GM18873 (cell line): ENCODE results near the gene WDR83.
"Not testable (repeated sequence)": the region's sequence is repeated elsewhere in the genome, so short reads cannot be mapped to it uniquely, and the experiment has no call there.

Experiments used
- ATAC-seq: cut with Tn5 transposase; IDR thresholded peaks from one replicate; pipeline ENCODE4 v1.9.1; 2021; ENCODE audit warnings: mild to moderate bottlenecking, moderate library complexity, moderate number of reproducible peaks; ENCODE audit not compliant: unreplicated experiment, low FRiP score

WDR83 gene

DNA sequence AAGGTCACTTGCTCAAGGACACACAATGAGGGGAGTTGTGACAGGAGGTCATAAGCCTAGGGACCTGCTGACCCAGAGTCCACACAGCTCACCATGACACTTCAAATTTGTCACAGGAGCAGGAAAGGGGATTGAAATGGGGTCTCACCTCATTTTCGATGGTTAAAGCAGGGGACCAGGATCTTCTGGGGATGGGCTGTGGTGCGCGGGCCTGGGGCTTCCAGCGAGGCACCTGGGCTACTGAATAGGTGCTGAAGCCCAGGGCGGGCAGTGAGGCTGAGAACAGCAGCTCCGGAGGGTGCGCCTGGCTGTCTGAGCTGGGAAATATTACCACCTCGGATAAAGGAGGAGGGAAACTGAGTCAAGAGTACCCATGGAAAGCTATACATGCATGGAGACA is 11.1 kb upstream of the WDR83 start:
- ATAC-seq, result no peak

DNA sequence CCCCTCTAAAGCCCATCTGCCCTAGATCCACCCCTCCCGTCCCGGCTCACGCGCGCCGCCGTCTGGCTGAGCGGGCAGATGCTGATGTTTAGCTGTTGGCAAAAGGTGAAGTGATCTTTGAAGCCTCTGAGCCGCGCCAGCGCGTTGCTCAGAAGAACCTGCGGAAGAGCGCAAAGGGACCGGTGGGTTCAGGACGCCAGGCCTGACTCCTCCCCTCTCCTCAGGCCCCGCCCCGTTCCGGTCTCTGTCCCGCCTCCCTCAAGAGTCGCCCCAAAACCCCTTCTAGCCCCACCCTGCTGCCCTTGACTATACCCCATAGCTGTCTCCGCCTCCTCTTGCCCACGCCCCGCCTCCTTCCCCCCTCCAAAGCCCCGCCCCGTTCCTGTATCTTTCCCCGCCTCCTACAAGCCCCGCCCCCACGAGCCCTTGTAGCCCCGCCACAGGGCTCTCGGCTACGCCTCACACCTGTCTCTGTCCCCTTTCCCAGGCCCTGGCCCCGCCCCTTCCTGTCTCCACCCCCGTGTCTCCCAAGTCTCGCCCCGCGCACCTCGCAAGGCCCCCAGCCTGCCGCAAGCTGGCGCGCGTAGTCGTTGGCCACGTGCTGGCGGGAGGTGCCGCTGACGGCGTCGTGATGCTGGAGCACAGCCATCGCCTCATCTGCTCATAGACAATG is 9.6 kb upstream of the WDR83 start:
- no peak for ATAC-seq

DNA sequence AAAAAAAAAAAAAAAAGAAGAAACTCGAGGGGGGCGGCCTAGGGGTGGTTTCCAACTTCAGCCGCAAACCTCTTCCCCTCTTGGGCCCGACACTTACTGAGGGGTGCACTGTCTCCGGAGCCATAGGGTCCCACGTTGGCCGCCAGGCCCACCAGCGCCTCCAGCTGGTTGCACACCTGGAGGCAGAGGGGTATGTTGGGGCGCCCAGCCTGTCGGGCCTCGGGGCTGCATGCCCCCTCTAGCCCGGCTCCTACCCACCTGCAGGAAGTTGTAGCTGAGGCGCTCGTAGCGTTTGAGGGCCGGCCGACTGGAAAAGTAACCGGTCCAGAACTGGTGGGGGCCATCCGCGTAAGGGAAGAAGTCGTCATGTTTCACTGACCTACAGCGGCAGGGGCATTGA is 8.6 kb upstream of the WDR83 start:
- ATAC-seq, result no peak

DNA sequence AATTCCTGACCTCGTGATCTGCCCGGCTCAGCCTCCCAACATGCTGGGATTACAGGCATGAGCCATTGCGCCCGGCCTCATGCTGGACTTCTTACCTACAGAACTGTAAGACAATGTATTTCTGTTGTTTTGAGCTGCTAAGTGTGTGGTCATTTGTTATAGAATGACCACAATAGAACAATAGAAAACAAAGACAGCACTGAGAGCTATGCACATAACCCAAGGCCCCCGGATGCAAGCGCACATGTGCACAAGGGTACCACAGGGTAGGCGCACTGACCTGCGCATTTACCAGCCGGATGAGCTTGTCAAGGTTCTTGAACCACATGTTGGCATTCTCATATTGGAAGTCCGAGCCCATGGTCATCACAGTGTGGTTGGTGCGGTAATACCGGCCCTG is 5.6 kb upstream of the WDR83 start:
- no peak for ATAC-seq

DNA sequence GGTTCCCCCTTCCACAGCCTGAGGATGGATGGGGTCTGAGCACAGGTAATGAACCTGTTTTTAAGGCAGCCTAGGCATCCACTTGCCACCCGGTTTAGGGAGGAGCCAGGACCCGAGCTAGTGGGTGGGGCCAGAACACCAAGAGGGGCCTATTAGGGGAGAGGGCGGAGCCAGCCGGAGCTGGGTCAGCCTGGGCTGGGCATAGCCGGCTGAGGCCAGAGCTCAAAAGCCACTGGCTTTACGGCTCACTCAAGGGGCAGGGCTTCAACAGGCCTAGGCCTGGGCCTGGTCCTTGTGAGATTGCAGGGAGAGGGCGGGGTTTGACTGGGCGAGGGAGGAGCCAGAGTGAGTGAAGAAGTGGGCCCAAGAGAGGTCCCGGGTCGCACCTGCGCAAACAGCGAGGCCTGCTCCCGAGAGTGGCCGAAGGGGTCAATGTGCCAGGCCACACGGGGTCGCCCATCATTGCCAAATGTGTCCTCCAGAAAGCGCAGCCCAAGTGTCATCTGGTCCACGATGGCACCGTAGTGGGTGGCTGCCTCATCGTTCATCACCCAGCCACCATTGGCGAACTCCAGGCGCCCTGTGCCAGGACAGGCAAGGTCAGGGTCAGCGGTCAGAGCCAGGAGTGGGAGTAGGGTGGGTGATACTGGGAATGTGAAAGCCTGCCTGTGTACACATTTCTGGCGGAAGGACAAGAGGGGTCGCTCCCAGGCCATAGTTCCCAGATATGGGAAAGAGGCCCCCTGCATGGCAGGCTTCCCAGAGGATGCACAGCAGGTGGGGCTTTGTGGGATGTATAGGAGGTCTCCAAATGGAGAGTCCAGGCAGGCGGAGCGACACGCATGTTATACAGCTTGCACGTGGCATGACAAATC is 2.0 kb upstream of the WDR83 start:
- no peak for ATAC-seq

DNA sequence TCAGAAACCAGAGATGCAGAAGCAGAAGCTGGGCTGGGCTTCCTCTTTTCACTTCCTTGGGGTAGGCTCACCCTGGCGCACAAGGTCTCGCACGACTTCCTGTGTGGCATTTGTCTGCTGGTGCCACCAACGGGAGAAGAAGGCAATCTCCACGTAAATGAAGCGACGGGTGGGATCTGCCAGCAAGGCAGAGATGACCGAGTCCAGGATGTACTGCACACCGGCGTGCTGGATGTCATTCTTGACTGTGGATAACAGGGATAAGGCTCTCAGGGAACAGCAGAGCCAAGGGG is 1.4 kb upstream of the WDR83 start:
- no peak for ATAC-seq

DNA sequence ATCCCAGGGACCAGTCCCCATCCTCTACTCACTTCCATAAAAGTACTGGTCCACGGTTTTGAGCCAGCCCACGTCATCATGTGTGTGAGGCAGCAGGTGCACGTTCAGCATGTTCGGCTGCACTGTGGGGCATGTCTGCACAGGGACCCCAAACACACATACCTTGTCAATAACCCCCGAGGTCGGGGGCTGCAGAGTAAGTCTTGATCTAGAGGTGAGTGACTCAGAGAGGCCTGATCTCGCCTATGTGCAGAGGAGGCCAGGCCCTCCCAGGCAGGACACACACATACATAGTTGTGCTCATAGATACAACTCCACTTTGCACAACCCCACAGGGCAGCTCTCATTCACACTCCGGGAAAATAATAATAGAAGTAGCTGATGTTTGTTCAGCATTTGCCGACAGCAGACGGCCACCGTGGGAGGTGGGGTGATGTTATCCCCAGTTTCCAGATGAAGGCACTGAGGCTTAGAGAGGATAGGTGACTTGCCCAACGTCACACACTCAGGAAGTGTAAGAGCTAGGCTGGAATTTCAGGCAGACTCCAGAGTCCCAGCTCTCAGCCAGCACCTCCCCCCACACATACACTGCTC is 839 bp upstream of the WDR83 start:
- ATAC-seq, result no peak

DNA sequence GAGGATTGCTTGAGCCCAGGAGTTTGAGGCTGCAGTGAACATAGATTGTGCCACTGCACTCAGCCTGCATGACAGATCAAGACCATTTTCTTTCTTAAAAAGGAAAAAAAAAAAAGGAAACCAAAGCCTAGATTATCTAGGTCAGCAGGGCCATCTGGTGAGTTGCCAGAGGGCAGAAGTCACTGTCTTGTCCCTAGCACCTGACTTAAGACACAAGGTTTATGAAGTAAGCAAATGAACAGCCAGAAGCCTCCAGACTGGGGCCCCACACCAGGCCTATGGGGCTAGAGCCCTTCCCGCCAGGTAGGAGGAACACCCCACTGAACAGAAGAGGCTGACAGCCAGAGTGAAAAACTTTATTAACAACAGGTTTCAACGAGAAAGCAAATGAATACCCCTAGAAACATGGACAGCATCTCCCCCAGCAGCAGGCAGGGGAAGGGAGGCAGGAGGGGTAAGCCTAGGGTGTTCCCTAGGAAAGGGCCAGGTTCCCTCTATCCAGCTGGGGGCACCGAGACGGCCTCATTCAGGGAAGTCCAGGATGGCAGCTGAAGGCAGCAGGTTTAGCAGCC is 1.2 kb downstream of the WDR83 start:
- ATAC-seq, result no peak

DNA sequence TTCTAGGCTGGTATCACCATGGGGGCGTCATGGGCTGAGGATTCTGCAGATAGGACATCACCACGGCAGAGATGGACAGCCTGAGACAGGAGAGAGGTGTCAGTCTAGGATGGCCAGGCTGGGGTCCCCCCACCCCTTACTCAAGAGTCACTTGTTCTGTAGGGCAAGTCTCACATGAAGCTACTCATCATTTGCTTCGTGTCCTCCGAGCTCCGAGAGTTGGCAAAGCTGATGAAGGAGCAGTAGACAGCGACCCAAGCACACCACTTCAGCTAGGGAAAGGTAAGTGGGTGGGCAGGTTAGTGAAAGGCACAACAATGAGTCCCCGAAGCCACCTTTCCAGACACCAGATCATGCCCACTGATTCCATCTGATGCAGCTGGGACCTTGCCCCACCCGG is 1.7 kb downstream of the WDR83 start:
- no peak for ATAC-seq

DNA sequence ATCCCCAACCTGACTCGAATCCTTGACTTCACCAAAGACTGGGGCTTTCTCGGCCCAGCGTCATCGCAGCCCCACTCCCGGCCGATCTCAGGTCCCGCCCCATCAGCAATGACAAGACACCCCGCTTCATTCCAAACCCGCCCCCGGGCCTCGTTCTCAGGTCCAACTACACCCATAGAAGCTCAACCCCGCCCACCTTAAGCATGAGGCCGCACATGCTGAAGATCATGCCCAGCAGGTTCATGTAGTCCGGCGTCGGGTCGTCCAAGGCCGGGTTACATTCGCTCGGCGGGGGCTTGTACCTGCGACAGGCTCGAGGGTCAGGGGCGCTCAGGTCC is 2.3 kb downstream of the WDR83 start:
- no peak for ATAC-seq

DNA sequence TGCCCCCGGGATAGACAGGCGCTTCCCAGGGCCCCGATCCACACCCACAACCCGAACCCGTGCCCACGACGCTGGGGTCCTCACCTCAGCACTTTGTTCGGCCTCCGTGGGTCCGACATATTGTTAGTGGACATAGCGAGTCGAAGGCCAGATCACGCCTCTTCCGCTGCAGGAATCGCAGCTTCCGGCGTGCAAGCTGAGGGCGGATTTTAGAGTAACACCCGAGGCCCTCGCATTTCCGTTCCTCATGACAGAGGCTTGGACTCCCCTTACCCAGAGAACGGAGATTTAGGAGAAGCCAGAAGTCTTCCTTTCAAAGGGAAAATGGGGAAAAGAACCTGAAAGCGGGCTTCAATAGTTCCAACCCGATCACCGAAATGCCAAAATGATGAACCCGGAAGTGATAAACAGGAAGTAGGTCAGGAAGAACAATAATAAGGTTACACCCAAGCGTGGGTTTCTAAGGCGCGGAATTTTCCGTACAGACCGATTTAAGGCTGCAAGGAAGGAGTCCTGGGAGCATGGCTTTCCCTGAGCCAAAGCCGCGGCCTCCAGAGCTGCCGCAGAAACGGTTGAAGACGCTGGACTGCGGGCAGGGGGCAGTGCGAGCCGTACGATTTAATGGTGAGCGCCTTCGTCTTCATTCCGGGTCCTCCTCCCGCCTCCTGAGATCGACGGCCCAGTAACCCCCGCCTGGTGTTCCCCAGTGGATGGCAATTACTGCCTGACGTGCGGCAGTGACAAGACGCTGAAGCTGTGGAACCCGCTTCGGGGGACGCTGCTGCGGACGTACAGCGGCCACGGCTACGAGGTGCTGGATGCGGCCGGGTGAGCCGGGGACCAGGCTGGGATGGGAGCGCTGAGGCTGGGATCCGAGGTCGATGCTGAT is 2.9 kb downstream of the WDR83 start:
- no peak for ATAC-seq

DNA sequence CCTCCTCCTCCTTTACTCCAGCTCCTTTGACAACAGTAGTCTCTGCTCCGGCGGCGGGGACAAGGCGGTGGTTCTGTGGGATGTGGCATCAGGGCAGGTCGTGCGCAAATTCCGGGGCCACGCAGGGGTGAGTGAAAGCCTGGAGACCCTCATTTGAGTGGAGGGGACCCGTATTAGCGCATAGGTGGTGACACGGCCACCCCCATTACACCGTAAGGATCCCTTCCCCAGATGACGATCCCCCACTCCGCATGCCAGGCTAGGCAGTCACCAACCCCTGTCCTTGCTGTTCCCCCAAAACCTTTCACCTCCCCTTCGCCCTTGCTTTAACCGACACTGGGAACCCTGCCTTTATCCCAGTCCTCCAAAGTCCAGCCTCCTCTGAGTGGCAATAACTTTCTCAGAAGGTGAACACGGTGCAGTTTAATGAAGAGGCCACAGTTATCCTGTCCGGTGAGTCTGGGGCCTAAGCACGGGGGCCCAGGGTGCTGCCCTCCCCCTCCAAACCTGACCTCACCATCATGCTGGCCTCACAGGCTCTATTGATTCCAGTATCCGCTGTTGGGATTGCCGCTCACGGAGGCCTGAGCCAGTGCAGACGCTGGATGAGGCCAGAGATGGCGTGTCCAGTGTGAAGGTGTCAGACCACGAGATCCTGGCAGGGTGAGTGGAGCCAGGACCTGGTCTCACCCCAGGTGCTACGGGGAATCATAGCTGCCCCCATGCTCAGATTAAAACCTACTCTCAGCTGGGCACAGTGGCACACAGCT is 3.7 kb downstream of the WDR83 start:
- ATAC-seq, result no peak

DNA sequence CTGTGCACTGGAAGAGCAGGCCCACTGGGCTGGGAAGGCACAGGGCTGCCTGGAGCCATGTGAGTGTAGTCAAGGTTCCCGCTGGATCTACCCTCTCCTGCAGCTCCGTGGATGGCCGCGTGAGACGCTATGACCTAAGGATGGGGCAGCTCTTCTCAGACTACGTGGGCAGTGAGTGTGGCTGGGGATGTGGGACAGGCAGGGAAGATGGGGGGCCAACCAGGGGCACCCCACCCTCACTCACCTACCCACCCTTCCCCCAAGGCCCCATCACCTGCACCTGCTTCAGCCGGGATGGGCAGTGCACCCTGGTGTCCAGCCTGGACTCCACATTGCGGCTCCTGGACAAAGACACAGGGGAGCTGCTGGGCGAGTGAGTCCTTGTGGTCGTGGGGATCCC is 6.1 kb downstream of the WDR83 start:
- no peak for ATAC-seq

DNA sequence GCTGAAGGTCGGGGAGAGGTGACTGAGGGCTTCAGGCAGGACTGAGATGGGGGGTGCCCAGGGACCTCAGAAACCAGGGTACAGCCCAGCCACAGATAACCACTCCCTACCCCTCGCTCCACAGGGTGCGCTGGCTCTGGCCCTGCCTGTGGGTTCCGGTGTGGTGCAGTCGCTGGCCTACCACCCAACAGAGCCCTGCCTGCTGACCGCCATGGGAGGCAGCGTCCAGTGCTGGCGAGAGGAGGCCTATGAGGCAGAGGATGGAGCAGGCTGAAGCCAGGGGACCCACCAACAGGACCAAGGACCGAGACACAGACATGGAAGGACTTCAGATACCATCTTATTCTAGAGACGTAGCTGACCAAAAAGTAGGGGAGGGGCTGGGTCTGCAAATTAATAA is 8.8 kb downstream of the WDR83 start:
- ATAC-seq, result no peak

DNA sequence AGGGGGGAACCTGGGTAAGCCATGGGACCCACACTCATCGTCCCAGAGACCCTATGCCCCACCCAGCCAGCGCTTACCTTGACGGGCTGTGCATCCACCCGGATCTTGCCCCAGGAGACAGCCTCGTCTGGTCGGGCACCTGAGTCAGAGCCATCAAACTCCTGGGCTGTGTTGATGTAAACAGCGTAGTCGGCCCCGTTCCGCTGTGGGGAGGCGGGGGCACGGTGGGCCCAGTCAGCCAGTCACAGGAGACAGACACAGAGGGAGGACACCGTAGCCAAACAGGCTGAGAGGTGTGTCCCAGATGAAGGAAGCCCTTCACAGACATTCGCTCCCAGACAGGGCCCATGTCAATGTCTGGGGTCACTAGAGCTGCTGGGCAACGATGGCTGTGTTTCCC is 9.3 kb downstream of the WDR83 start:
- no peak for ATAC-seq

DNA sequence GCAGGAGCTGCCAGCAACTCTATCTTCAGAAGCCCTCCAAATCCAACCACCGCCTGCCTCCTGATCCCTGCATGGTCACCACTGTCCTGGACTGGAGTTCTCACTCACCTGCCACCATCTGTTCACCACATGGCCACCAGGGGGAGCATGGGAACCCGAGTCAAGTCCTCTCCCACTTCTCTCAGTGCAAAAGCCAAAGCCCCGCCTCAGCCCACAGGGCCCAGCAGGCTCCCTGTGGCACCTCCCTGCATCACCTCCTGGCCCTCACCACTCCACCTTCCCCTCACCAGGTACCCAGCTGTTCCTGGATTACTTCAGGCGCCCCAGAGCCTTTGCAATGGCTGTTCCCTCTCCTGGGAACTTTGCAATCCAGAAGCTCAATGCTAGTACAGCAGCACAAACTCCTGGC is 9.8 kb downstream of the WDR83 start:
- ATAC-seq, result no peak

DNA sequence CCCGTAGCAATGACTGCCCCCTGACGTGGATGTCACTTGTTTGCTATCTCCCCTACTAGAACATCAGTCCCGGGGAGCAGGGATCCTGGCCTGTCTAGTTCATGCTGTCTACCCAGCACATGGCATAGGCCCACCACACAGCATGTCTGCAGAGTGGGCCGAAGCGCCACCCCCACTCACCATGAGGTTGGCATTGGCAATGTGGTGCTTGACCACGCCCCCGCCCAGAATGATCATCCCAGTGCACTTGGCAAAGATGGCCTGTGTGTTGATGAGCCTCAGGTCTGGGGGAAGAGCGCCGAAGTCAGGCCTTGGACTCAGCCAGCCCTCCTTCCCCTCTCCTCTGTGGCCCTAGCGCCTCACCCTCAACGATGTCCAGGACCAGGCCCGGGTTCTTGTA is 10.3 kb downstream of the WDR83 start:
- ATAC-seq, result no peak

DNA sequence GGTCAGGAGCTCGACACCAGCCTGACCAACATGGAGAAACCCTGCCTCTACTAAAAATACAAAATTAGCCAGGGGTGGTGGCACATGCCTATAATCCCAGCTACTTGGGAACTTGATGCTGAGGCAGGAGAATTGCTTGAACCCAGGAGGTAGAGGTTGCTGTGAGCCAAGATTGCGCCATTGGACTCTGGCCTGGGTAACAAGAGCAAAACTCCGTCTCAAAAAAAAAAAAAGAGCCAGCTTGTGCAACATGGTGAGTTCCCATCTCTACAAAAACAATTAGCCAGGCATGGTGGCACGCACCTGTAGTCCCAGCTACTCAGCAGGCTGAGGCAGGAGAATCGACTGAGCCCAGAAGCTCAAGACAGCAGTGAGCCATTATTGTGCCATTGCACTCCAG is 11.4 kb downstream of the WDR83 start:
- ATAC-seq, result not testable (repeated sequence)

DNA sequence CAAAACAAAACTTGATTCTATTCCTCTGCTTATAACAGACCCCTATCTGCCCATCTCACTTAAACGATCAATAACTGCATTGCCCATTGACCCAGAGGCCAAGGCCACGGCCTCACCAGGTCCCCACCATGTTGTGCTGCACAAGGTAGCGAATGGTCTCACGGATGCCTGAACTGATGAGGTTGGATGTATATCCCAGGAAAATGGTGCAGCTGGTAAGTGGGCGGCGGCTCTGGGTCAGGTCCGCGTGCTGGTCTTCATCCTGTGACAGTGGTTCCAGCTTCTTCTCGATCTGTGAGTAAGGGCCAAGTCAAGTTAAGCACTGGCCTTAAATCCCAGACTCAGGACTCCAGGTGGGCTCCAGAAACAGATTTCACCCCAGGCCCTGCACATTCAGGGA is 13.4 kb downstream of the WDR83 start:
- no peak for ATAC-seq
